HG03045 (cell line): ENCODE data around the gene PXMP4.

Source experiments
- ATAC-seq: cut with Tn5 transposase; IDR thresholded peaks from one replicate; pipeline ENCODE4 v1.9.1; 2021; ENCODE audit warnings: mild to moderate bottlenecking, moderate library complexity; ENCODE audit not compliant: unreplicated experiment

Gene PXMP4

DNA sequence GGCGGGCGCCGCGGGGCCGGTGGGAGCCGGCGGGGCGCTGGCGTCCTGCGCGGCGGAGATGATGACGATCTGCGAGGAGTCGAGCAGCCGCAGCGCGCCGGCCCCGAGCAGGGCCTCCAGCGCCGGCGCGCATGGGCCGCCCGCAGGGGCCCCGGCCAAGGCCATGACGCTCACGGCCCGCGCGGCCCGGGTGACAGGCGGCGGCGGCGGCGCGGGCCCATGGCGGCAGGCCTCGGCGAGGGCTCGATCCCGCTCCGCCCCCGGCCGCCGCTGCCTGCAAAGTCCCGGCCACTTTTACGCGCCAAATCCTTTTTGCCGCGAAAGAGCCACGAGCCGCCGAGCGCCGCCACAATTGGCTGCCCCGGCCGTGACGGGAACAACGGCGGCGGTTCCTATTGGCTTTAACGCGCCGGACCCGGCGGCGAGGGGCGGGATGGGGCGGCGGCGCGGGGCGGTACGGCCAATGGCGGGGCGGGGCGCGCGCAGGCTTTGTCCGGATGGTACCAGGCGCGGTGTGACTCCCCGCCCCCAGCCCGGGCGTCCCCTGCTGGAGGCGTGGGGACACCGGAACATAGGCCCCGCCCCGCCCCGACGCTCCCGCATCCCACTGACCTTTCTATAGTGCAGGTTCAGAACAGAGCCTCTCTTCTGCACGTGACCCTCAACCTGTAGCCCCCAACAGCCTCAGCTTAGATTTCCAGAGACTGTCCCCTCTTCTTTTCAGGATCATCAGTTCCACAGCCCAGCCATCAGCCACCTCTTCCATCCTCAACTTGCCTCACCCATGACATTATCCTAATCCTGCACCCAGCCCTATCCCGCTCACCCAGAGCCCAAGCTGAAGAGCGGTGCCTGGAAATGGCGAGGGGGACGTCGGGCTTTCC lies 33.8 kb downstream of the PXMP4 start, which contains the start of gene E2F1:
Gene E2F1, minus strand, starts transcription at position 286 of the 884 bp plus-strand sequence. Its CDS starts 121 bp downstream, at position 165.
- ATAC-seq = peak; percentile 83

DNA sequence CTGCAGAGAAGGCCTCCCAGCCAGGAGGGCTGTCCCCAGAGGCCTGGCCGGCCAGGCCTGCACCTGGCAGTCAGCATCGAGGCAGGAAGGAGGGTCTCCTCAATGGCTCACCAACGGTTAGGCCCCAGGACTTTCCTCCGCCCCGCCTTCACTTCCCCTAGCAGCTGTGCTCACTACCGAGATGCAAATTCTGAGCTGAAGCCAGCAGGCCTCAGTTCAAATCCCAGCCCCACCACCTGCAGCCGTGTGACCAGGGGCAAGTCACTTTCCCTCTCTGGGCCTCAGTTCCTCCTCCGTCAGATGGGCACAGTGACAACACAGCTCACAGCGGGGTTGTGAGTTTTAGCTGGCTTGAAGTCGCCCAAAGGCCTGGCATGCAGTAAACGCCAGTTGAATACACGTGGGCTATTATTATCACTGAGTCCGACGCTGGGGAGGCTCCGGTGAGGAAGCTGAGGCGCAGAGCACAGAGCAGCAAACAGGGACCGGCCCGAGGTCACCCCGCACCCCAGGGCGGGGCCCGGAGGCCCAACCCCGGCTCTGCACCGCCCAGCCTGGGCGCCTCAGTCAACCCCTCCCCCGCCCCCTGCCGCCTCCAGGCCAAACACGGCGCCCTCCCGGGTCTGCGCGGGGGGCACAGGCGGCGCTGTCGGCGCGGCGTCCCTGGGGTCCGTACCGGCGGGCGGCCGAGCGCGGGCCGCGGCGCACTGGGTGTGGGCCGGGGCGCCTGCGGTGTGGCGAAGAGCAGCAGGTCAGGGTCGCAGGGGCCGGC lies 34.6 kb downstream of the PXMP4 start:
- peak; percentile 35 for ATAC-seq

DNA sequence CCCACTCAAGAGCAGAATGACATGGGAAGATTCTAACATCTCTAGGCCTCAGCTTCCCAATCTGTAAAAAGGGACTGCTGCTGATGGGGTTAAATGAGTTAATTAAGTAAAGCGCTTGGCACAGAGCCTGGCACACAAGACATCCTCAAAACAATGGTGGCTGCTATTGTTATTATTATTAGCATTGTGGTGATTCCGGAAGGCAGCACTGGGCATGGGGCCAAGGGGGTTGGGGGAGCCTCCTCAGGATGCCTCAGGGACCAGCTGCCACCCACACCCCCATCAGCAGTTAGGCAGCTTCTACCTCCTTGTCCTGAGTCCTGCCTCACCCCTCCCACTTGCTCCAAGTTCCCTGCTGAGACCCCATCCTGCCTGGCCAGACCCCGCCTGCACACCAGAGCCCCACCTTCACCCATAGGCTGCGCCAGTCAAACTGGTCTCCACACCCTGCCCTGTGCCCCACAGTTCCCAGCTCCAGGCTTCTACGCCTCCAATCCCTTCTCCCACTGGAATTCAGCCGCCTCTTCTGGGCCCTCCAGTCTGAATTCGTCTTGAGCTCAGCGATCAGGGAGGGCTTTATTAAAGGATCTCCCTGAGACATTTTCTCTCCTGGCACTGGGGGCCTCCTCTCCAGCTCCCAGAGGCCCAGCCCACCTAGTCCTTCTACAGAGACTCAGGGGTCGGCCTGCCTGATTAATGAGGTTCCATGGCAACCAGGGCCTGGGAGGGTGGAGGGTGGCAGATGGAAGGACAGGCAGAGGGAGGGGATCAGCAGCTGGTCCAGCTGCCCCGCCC lies 35.4 kb downstream of the PXMP4 start:
- ATAC-seq = no peak

DNA sequence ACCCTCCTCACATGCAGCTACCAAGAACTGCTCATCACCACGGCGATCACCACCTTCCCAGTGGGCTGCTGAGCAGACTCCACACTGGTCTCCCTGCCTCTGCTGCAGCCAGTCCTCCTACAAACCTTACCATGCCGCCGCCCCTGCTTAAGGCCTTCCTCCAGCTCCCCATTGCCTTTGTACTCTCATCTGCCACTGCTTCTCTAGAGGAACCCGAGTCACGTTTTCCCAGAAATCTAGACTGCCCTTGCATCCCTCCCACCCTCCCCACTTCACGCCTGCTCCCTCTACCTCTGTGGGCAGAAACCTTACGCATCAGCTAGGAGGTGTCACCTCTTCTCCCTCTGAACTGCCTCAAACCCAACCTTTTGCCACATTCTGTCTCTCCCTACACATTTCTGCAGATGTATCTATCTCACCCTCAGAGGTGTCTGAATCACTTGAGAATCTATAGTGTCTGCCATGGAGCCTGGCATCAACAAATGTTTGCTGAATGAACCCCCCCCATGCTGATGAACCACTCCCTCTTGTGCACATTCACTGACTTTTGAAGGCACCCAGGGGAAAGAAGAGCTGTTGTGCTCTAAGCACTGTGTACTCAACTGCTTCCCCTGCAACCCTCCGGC lies 38.3 kb downstream of the PXMP4 start:
- ATAC-seq = no peak

DNA sequence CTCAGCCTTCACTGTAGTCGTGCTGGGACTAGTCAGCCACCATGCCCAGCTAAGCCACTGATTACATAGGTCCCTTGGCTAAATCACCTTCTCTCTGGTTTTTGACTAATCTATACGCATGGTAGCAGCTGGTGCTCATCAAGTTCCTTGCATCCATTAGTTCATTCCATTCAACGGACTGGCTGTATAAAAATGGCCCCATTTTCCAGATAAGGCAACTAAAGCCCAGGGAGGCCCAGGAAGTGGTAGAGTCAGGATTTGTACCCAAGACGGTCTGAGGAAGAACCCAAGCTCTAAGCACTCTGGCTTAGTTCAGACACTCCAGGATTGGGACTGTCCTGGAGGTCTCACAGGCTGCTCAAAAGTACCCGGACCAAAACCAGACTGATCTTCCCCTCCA lies 38.8 kb downstream of the PXMP4 start:
- ATAC-seq = no peak

DNA sequence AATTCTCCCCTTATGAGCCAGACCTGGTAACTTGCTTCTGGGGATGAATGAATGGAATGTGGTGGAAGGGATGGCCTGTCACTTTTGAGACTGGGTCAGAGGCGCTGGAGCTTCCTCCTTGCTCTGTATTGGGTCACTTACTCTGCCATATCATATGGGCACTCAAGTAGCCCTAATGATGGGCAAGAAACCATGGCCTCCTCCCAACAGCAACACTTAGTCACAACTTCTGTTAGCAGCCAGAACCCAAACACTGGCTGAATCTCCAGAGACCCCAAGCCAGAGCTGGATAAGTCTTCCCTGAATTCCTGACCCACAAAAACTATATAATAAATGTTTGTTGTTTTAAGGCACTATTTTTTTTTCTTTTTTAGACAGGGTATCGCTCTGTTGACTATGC lies 39.4 kb downstream of the PXMP4 start:
- ATAC-seq = no peak

DNA sequence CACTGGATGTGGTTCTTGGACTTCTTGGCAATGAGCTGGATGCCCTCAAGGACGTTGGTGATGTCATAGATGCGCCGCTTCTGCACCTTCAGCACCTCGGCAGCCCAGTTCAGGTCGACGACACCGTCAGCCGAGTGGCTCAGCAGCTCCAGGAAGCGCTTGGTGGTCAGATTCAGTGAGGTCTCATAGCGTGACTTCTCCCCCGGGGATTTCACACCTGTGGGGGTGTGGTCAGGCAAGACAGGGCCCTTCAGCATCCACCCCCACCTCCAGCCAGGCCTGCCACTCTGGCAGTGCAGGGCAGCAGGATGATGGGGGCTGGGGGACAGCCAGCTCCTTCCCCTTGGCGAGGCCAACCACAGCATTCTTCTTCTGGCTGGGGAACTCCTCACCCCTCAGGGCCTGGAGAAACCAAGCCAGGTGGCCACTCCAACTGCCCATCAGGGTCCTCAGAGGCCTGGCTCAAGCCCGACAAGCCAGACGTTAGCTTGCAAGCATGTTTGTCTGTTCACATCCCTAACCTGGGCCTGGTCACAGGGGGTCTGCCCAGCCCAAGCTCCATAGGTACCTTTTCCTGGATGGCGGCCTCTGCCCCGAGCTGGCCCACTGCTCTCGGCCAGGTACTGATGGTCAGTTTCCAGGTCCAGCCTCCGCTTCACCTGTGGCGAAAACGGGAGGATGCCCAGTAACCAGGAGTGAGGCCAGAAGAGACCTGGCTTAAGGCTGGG lies 40.2 kb downstream of the PXMP4 start:
- ATAC-seq = no peak

DNA sequence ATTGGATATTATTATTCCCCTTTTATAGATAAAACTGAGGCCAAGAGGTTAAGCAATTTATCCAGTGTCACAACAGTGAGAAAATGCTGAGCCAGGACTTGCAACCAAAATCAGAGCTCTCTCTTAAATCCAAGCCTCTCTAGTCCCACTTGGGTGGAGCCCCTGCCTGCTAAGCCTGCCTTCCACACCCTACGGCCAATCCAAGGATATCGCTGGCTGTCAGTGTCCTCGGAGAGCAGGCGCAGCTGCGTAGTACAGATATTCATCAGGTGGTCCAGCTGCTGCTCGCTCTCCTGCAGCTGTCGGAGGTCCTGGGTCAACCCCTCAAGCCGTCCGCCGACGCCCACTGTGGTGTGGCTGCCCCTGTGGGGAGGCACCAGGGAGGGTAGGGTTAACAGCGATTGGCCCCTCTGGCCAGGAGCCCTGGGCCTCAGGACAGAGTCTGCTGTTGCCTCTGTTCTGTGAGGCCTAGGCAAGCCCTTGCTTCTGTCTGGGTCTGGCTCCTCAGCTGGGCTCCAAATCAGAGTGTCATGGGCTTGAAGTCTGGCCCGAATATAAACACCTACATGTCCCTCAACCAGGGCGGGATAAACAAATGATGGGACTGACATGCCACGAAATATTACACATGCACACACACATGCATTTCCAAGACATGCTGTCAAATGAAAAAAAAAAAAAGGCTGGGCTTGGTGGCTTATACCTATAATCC lies 42.0 kb downstream of the PXMP4 start:
- ATAC-seq = no peak

DNA sequence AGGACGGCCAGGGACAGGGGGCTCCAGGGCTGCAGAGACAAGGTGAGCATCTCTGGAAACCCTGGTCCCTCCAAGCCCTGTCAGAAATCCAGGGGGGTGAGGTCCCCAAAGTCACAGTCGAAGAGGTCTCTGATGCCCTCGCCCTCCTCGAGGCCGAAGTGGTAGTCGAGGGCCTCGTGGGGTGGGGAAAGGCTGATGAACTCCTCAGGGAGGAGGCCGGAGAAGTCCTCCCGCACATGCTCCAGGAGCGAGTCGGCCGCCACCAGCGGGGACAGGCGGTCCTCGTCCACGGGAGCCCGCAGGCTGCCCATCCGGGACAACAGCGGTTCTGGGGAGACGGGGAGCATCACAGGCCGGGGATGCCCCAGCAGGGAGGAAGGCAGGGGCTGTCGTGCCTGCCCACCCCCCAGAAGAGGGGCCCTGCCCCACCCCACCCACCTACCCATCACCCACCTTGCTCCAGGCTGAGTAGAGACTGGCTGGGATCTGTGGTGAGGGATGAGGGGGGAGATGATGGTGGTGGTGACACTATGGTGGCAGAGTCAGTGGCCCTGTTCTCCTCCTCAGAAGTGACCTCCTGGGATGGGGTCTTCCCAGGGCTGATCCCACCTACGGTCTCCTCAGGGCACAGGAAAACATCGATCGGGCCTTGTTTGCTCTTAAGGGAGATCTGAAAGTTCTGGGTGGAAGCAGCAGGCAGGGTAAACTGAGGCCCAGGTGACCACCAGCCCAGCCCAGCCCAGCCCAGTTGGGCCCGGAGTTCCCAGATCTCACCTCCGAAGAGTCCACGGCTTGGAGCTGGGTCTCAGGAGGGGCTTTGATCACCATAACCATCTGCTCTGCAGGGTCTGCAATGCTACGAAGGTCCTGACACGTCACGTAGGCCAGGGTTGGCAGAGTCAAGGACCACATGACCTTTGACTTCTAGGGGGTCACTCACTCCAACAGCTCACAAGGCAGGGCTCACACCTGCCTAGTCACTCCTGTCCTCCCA lies 43.2 kb downstream of the PXMP4 start:
- no peak for ATAC-seq

DNA sequence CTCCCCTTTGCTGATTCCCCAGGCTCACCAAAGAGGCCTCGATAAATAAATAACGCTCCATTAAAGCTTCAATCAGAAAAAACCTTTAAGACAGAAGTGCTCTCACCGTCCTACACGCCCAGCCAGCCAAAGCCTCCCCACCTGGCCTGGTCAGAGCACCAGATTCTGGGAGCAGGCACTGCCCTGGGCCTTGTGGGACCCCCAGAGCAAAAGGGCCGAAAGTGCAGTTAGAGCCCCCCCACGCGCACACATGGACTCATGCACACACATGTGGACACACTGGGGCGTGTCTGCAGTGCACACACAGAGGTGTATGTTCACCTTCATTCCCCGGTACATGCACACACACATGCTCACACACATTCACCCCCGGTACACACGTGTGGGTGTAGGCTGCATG lies 44.0 kb downstream of the PXMP4 start:
- ATAC-seq = no peak

DNA sequence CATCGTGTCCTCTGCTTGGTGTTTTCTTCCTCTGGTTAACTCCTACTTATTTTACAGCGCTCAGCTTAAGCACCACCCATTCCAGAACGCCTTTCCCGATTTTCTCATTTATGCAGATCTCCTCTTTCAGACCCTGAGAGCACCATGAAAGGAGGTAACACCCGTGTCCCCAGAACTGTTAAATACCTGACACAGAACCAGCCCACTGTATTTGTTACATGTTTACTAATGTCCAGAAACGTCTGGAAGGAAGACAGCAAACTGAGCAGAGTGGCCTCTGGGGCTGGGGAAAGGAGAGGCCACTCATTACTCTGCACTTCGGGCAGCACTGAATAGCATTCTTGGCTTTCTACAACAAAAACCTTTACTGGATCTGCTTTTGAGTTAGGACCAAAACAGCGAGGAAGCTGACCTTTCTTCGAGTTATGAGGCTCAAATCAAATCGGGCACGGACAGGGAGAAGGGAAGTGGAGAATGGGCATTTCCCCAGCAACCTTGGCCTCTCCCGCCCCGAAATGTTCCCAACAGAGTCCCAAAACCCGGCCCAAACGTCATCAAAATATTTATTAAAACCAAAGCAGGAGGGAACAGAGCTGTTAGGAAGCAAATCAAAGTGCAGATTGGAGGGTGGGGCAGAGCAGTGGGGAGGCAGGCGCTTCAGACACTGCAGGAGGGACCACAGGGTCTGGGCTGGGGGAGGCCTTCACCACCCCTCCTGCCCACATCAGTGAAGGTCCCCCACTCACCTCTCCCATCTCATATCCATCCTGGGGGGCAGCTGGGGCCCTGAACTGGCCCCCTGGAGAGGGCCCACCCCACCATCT lies 44.8 kb downstream of the PXMP4 start:
- ATAC-seq = no peak

DNA sequence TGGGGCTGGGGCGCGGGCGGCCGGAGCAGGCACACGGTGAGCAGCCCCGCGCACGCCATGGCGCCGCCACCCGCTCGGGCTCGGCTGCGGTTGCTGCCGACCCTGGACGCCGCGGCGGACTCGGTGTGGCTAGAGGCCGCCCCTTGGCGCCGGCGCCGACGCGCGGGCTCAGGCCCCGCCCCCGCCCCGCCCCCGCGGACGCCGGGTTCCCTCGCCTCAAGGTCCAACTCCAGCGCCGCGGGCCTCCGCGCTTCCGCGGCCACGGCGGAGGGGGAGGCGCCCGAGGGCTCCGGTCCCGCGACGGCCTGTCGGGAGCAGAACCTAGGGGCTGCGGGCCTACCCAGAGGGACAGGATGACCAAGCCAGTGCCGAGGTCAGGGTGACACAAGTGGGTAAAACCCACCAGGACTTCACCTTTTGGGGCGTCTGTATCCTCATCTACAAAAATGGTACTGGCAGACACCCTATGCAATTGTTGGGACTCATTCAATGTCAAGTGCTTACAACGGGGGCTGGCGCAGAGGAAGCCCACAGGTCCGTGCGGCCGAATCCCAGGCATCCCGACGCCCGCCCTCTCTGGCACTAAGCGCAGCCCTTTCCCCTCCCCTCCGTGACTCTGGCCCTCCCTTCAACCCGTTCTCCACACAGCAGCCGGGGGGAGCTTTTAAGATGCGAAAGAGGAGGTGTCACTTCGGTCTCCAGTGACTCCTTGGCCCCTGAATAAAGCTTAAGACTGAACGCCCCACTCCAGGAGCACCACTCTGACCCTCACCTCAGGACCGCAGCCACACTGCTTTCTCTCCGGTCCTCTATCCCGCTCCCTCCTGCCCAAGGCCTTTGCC lies 45.6 kb downstream of the PXMP4 start, which contains the start of gene NECAB3:
Gene NECAB3, minus strand, starts transcription at position 135 of the 842 bp plus-strand sequence. Its CDS starts 76 bp downstream, at position 59.
- ATAC-seq = peak; percentile 63

DNA sequence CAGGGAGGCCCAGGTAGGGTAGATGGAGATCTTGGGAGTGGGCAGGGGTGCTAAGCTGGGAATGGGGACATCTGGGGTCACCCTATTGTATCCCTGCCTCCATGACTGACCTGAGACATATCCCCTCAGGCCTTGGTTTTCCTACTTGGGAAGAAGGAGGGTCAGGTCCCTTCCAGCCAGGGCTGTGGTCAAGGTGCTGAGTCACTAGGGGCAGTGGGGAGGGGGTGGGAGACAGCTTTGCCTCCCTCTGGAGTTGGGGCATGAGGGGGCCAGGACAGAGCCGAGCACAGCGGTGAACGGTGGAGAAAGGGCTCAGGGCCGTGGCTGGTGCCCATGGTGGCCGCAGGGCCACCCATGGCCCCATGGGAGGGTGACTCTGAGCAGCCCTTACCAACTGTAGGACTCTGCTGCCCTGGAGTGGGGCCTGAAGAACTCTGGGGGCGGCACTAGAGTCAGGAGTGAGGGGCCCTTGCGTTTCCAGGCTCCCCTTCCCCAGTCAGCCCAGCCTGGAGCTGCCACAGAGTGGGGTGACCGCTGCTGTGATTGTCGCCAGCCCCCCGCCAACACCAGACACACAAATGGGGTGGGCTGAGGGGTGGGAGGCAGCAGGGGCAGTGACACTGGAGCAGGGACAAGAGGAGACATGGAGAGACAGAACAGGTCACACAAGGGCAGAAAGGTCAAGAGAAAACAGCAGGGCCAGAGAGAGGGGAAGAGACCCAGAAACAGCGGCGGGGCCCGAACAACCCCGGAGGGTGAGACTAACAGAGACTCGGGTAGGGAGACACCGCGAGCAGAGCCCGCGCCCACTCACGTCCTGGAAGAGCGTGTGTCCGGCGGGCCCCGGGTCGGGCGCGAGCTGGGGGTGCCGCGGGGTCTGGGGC lies 46.5 kb downstream of the PXMP4 start:
- no peak for ATAC-seq

DNA sequence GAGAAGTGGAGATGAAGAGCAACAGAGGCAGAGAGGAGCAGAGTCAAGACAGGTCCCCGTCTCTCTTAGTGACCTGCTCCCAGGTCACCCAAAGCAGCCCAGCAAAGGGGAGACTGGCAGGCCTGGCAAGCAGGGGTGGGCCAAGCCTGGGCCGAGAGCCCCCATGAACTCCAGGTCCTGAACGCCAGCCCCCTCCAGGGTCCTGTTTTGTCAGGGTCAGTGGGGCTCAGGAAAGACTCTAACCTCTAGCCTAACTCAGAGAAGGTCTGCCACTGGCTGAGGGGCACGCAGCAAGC lies 47.0 kb downstream of the PXMP4 start:
- ATAC-seq = no peak

DNA sequence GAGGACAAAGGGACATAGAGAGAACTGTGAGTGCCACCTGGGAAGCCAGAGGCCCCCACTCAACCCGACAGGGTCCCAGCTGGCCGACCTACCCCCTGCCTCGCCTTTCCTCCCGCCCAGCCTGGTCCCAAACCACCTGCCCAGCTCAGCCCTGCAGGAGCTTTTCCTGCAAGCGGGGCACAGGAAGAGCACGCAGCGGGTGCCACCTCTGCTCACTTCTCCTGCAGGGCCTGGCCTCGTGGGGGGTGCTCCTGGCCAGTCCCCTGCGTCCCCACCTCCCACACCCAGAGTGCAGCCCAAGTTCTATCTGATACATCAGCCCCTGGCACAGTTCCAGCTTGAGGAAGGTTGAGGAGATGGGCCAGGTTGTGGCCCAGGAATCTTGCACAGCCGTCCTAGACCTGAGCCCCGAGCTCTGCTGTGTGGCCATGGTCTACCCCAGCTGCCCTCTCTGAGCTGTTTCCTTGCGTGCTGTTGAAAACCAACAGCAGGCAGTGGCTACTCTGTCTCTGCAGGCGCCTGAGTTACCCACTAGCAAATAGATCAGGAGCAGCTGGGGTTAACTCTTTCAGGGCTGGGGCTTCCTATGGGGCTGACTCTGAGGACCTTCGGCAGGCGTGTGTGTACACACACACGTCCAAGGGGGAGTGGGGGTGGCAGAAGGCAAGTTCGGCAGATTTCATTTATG lies 47.5 kb downstream of the PXMP4 start:
- ATAC-seq = no peak
